HG03139 (cell line): Measurements from ENCODE around the gene CCT5.
"Not testable (repeated sequence)": the region's sequence is repeated elsewhere in the genome, so short reads cannot be mapped to it uniquely, and the experiment has no call there.

Experiments
- ATAC-seq: cut with Tn5 transposase; IDR thresholded peaks from one replicate; pipeline ENCODE4 v1.9.1; 2021; ENCODE audit not compliant: unreplicated experiment

CCT5 gene

GRCh38 chr5:10275460-10275859, 25.4 kb downstream of the CCT5 start:
- no peak for ATAC-seq

- no peak for ATAC-seq
These were observed 25.9 kb downstream of the CCT5 start for GRCh38 chr5:10275991-10276390.

- no peak for ATAC-seq
These were observed 26.6 kb downstream of the CCT5 start for GRCh38 chr5:10276691-10277090.

GRCh38 chr5:10277773-10278630, 27.9 kb downstream of the CCT5 start:
- ATAC-seq = no peak

DNA sequence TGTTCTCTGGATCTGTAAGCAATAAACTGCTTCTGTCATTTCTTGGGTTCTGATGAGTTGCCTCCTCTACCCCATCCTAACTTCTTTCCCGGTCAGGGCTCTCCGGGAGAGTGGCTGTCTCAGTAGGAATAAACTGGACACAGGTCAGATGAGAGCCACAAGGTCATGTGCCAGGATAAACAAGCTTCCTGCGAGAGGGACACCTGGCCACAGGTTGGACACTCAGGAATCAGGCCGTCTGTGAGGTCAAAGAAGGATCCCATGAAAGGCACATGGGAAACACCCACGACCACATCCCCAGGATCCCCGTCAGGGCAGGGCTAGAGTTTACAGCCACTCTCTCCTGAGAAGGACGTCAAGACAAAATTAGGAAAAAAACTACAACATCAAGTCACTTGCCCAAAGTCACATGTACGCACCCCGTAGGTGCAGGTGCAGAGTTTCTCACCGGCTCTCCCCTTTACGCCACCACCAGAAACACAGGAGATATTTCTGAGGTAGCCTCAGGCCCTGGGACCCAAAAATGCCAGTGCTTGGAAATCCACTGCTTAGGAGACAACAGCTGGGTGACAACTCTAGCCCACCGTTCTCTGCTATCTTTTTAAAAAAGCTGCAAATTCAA, 28.7 kb downstream of the CCT5 start:
- no peak for ATAC-seq

GRCh38 chr5:10279328-10279727, 29.2 kb downstream of the CCT5 start:
- no peak for ATAC-seq

DNA sequence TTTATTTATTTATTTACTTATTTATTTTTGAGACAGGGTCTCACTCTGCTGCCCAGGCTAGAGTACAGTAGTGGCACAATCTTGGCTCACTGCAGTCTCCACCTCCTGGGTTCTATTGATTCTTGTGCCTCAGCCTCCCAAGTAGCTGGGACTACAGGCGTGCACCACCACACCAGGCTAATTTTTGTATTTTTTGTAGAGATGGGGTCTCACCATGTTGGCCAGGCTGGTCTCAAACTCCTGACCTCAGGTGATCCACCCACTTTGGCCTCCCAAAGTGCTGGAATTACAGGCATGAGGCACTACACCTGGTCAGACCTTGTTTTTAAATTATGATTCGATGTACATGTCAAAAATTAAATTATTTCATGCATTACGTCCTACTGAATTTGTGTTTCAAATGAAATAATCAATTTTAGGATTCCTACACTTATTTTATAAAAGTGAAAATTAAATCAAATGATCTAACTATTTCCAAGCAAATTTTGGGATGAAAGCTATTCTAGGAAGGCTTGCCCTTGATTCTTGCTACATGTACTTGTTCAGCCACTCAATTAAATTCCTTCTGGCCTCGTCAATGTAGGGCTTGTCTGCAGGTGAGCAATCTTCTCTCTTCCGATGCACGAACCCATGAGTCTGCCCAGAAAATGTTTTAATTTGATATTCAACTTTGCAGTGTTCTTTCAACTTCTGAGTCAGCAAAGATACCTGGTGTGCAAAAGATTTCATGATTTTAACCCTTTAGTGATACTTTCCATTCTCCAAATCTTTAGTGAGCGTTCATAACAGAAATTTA, 30.0 kb downstream of the CCT5 start:
- ATAC-seq = no peak

DNA sequence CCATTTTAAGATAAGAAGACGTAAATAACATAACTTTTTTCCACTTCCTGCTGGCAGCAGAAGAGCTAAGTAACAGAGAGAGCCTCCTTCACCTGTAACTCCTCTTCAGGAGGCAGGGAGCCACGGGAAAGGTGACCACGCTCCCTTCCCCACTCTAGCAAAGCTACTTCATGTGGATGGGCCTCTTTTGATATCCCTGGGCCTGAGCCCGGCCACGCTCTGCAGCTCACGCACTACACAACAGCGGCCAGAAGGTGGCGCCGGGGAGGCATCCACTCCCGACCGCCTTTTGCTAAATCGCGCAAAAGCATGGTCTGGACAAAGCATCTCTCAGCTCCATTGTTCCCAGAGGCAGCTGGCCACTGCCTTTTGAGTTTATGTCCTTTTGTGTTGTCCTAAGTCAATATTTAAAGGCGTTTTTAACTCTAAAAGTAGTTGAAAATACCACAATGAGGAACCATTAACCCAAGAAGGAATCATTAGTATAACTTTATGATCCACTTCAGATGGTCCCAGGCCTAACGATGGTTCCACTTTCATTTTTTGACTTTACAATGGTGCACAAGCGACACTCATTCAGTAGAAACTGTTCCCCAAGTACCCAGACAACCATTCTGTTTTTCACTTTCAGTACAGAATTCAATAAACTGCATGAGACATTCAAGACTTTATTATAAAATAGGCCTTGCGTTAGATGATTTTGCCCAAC, 34.0 kb downstream of the CCT5 start:
- ATAC-seq = peak; percentile 94

DNA sequence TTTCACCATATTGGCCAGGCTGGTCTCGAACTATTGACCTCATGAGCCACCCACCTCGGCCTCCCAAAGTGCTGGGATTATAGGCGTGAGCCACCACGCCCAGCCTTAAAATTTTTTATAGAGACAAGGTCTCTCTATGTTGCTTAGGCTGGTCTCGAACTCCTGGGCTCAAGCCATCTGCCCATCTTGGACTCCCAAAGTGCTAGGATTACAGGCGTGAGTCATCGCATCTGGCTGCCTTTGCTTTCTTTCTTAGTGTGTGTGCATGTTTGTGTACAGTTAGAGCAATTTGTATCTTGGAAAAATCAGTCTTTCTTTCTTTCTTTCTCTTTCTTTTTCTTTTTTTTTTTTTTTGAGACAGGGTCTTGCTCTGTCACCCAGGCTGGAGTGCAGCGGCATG, 35.3 kb downstream of the CCT5 start:
- ATAC-seq = not testable (repeated sequence)

GRCh38 chr5:10286162-10286861, 36.2 kb downstream of the CCT5 start:
- ATAC-seq = no peak

DNA sequence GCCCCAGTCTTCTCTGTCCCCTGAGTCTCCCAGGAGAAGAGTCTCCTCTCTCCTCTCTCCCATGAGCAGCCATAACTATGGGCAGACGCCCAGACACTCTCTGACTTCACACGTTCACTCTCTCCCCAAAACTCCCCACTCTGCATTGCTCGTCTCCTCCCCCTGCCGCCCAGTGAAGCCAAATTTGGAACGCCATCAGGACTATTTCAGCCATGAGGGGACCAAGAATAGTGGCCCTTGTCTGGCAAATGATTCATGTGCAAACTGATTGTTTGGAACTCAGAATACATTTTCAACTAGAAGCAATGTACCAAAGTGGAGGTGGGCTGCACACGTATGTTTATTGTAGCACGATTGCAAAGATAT, 36.8 kb downstream of the CCT5 start:
- ATAC-seq = no peak

DNA sequence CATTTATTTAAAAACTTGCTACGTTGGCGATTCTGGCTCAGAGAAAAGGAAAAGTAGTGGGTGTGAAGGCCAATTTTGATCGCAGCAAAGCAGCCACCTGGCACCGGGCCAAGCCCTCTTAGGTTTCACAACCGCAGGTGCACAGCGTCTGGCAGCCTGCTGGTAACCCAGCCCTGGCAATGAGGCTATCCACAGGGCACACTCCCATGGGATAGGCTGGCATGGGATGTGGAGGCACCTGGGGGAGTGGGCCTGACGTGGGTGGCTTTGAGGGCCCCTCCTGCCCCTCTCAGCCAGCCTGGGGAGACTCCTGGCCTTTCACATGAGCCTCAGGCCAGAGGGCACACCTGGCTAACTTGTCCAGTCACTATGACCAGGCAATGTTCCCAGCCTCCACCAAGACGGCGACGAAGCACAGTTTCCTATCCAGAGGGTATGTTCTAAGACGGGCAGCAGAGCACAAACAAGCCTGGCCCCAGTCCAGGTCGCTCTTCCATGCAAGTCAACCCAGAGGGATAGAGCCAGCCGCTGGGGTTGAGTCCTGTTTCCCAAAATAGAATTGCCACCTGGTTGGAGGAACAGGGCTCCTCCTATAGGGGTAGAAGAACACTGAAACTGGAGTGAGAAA, 38.6 kb downstream of the CCT5 start:
- no peak for ATAC-seq

DNA sequence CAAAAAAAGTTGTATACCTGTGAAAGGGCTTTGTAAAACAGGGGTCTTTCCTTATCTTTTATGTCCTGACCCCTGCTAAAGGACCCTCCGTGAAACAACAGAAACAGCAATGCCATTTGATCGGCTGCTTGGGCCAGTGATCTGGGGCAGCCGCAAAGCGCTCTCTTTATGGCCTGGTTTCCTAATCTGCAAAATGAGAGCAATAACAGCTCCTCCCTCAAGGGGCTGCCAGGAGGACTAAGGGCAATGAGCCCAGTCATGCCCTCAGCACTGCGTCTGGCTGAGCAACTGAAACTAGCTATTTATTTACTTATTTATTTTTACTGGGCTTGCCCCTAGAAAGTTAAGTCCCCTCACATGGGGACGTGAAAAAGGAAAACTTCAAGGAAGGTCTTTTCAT, 39.3 kb downstream of the CCT5 start:
- ATAC-seq = no peak

DNA sequence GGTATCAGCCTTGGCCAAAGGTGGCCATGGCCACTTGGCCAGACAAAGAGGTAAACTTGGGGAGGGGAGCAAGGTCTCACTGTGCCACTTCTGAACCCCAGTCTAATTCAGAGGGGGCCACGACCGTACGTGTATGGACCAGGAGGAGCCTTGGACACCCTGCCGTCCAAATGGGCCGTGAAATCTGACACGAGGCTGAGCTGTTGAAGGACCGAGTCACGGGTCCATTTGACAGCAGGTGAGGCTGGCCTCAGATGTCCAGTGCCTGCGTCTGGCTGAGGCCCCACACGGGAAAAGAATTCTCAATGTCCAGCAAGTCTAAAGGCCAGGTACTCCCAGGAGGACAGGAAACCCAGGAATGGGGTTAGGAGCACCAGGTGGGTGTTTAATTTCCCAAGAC, 39.9 kb downstream of the CCT5 start:
- no peak for ATAC-seq

DNA sequence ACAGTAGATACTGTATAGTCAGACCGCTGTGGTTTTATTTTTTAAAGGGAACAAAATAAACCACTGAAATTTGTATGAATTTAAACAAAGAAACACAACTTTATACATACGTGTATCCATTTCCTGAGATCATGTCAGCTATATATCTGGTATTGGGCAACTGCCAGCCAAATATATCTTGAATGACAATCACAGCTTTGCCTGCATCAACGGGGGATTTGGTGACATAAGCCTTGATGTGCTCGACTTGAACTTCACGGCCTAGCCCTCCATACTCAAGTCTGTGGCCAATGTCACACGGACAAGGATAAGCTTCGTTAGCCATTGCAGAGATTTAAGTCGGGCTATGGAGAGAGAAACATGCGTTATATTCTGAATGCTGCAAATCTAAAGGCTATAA, 40.4 kb downstream of the CCT5 start:
- ATAC-seq = no peak

DNA sequence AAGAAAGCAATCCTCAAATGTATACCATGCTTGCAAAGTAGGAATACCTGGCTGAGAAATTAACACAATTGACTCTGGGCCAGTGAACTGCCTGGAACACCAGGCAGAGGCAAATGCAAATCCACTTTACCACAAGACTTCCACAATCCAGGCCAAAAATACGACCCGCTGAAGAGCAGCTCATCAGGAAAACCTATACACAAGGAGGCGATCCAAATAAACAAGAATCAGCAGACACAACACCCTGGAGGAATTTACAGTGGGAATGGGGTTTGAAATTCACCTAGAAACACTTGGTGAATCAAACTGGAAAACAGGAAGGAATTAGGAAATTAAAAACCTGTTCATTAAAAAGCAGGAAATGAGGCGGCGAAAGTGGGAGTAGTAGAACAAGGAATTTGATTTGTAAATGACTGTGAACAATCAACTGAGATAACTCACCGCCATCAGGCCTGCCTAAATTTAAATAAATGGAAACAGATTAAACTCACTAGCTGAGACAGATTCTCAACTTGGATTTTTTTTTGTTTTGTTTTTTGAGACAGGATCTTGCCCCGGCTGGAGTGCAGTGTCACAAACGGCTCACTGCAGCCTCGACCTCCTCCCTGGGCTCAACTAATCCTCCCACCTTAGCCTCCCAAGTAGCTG, 41.7 kb downstream of the CCT5 start:
- ATAC-seq = no peak

DNA sequence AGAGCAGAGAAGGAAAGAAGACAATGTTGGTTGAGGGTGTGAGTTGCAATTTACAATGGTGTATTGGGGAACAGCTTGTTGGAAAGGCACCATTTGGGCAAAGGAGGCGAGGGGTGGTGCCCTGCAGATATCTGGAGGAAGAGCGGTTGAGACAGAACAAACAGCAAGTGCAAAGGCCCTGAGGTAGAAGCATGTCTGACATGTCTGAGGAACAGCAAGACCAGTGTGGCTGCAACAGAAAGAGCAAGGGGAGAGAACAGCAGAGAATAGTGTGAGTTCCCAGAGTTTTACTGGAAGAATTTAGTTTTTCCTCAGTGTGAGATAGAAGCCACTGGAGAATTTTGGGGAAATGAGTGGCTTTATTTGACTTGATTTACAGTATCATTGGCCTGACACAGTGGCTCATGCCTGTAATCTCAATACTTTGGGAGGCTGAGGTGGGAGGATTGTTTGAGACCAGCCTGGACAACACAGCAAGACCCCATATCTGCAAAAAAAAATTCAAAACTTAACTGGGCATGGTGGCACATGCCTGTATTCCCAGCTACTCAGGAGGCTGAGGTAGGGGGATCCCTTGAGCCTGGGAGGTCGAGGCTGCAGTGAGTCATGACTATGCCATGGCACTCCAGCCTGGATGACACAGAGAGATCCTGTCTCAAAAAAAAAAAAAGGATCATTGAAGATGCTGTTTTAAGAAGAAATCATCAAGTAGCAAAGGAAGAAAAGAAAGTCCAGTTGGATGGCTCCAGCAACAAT, 44.0 kb downstream of the CCT5 start:
- ATAC-seq = no peak

DNA sequence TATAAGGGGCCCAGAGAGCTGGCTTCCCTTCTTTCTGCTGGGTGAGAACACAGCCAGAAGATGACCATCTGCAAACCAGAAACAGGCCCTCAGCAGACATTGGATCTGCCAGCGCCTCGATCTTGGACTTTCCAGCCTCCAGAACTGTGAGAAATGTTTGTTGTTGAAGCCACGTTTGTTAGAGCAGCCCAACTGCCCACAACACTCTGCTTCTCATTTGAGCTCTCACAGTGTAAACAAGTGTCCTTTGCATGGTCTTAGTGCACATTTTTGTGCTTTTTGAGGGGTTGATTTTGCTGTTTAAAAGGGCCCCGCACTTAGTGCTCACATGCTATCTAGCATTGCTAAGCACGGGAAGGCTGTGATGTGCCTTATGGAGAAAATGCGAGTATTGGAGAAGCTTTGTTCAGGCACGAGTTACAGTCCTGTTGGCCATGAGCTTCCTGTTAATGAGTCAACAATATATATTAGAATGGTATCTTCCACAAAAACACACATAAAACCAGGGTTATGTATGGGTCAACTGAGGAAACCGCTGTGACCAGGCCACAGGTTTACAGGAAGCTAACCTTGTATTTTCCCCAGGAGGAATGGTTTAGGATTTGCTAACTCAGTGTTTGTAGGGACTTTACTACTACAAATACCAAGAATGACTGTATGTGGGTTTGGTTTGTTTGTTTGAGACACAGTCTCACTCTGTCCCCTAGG, 45.7 kb downstream of the CCT5 start:
- no peak for ATAC-seq
